AG04450 (cell line): ENCODE results near the gene TBC1D8. TPM values are rescaled to one million over a fixed set of nuclear protein-coding genes. Genes with fewer than 3 reads are reported as not detected.

ENCODE experiments used
- CTCF ChIA-PET: fragments of 300-600, 350-600 bp; formaldehyde crosslinking; extraction: SDS; loops from one replicate; lab custom pipeline; 2022; ENCODE audit warnings: antibody characterized with exemption, inconsistent platforms; lab: Charles Lee
- POLR2A ChIA-PET: fragments of 350-600 bp; formaldehyde crosslinking; extraction: SDS; loops from one replicate; lab custom pipeline; 2021; ENCODE audit warnings: antibody characterized with exemption, inconsistent platforms; lab: Yijun Ruan, JAX
- DNase-seq: peaks from one replicate; pipeline ENCODE4 v3.0.0-alpha.2; 2011; ENCODE audit warnings: low read depth, low spot score
- H3K27ac ChIP-seq: one replicate; pipeline ENCODE4 v1.5.1; 2012; ENCODE audit warnings: low read depth, low read length, control low read depth
- H3K27me3 ChIP-seq: one replicate; pipeline ENCODE4 v1.6.0; 2012; ENCODE audit warnings: low read length; ENCODE audit not compliant: control insufficient read depth, insufficient read depth
- H3K4me3 ChIP-seq: 2 replicates; pipeline ENCODE4 v1.5.1; 2011; ENCODE audit warnings: mild to moderate bottlenecking, low read depth, low read length, control low read depth
- H3K9me3 ChIP-seq: 2 replicates; pipeline ENCODE4 v1.5.1; 2012; ENCODE audit warnings: low read length; ENCODE audit not compliant: control insufficient read depth, insufficient read depth
- polyA plus RNA-seq: library from polyadenylated mRNA; depleted of rRNA; stranded (reverse); fragments of >200 nt; gene quantifications from 2 replicates; pipeline ENCODE4 v1.2.3, GENCODE V29; 2011
- TF ChIP-seq, protein P1 (sequence below): IDR thresholded peaks from 2 replicates; pipeline ENCODE4 v1.5.1; 2011; ENCODE audit warnings: low read depth, low read length, control low read depth, inconsistent platforms

Gene TBC1D8
- polyA plus RNA-seq, 1 experiment, result 2.5 TPM

DNA sequence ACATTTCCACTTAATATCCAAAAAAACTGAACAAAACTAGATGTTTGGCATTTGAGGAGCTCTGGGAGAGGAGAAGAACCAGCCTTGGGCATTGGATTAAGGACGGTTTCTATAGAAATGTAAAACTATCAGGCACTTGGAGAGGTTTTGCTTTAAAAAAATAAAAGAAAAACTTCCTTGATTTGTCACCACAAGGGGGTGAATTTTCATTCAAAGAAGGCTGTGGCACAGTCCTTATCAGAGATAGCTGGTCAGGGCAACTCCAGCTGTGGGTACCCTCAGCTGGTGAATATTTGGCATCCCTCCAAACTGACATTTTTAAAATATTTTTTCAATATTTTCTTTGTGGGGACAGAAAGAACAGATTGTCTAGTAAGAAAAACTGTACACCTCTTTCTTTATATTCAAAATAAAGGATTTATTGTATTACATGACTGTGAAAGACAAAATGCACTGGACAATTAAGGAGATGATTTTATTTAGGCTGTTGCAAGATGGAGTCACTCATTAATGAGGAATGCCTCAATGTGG lies 46.1 kb upstream of the TBC1D8 start:
- DNase-seq, result no peak
- POLR2A ChIA-PET, result no interaction called here
- CTCF ChIA-PET, result interaction anchor here (1.6 to 3.4 kb wide), 3 partner anchors 8 to 161 kb away, joined by 10 to 32 read pairs (median 12); no protein-coding TSS in a partner anchor

DNA sequence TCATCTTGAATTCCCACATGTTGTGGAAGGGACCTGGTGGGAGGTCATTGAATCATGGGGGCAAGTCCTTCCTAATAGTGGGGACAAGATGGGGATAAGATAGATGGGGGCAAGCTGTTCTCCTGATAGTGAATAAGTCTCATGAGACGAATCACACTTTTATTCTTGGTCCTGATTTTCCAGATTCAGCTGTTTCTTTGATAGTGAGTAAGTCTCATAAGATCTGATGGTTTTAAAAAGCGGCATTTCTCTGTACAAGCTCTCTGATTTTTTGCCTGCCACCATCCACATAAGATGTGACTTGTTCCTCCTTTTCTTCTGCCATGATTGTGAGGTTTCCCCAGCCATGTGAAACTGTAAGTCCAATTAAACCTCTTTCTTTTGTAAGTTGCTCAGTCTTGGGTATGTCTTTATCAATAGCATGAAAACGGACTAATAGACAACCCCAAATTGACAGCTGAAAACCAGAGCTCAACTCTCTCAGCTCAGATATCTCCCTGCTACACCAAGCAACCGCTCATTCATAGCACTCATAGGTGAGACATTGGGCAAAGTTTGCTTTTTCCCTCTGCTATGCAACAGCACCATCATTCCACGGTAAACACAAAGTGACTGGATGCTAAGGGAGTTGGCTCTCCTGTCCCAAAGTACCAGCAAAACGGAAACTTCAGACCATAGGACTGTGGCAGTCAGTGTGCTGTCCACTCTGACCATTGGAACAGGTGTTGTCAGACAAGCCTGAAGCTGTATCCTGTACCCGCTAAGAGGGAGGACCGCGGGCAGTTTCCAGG lies 44.9 kb upstream of the TBC1D8 start:
- H3K9me3 ChIP-seq, result peaks cover 6% of the 10 kb centered on the region; the same call in 1 of the 2 replicates
- POLR2A ChIA-PET, result no interaction called here
- no peak overlapping the region for H3K27ac ChIP-seq
- TF ChIP-seq, protein P1, sequence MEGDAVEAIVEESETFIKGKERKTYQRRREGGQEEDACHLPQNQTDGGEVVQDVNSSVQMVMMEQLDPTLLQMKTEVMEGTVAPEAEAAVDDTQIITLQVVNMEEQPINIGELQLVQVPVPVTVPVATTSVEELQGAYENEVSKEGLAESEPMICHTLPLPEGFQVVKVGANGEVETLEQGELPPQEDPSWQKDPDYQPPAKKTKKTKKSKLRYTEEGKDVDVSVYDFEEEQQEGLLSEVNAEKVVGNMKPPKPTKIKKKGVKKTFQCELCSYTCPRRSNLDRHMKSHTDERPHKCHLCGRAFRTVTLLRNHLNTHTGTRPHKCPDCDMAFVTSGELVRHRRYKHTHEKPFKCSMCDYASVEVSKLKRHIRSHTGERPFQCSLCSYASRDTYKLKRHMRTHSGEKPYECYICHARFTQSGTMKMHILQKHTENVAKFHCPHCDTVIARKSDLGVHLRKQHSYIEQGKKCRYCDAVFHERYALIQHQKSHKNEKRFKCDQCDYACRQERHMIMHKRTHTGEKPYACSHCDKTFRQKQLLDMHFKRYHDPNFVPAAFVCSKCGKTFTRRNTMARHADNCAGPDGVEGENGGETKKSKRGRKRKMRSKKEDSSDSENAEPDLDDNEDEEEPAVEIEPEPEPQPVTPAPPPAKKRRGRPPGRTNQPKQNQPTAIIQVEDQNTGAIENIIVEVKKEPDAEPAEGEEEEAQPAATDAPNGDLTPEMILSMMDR, result no peak
- CTCF ChIA-PET, result interaction anchor here (1.5 to 3.4 kb wide), 4 partner anchors 8 to 183 kb away, joined by 3 to 32 read pairs (median 11); no protein-coding TSS in a partner anchor
- DNase-seq, result no peak
- H3K27me3 ChIP-seq, result peaks cover 19% of the 10 kb centered on the region
- no peak overlapping the region for H3K4me3 ChIP-seq

More for the DNA sequence above, 46.1 kb upstream of the TBC1D8 start:
- H3K9me3 ChIP-seq, result peaks cover 6% of the 10 kb centered on the region; the same call in 1 of the 2 replicates
- TF ChIP-seq, protein P1, result no peak
- peaks cover 12% of the 10 kb centered on the region for H3K27me3 ChIP-seq
- no peak overlapping the region for H3K4me3 ChIP-seq
- no peak overlapping the region for H3K27ac ChIP-seq

DNA sequence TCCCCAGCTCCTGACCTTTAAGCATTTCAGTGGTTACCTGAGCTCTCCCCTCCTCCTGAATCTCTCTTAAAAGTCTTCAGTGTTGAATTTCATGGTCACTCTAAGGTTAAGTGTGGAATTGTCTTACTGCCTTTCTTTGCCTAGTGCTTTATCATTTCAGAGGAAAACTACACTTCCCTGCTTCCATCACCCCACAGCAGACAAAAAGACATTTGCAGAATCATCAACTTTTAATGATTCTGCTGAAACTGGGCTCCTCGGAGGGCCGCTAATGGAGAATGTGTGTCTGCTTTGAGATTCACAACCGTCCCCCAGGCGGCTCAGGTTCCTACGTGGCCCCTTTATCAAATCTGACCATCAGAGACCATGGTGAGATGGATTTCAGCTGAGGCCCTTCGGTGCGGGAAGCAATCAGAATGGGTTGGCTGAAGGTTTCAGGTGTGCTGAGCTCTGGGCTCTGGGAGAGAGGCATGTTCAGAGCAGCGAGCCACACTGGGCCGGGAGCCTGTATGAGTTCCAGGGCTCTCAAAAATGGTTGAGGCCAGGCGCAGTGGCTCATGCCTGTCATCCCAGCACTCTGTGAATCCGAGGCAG lies 41.9 kb upstream of the TBC1D8 start:
- POLR2A ChIA-PET, result no interaction called here
- Histone ChIP-seq H3K27ac (no peak overlapping the region), H3K9me3 (no peaks in the 10 kb centered on the region; the same call in 1 of the 2 replicates), H3K27me3 (peaks cover 26% of the 10 kb centered on the region), H3K4me3 (no peak overlapping the region)
- CTCF ChIA-PET, result interaction anchor here (0.7 kb wide), 1 partner anchor 42 kb away, joined by 3 read pairs; no protein-coding TSS in a partner anchor
- TF ChIP-seq, protein P1, result no peak
- DNase-seq, result no peak

DNA sequence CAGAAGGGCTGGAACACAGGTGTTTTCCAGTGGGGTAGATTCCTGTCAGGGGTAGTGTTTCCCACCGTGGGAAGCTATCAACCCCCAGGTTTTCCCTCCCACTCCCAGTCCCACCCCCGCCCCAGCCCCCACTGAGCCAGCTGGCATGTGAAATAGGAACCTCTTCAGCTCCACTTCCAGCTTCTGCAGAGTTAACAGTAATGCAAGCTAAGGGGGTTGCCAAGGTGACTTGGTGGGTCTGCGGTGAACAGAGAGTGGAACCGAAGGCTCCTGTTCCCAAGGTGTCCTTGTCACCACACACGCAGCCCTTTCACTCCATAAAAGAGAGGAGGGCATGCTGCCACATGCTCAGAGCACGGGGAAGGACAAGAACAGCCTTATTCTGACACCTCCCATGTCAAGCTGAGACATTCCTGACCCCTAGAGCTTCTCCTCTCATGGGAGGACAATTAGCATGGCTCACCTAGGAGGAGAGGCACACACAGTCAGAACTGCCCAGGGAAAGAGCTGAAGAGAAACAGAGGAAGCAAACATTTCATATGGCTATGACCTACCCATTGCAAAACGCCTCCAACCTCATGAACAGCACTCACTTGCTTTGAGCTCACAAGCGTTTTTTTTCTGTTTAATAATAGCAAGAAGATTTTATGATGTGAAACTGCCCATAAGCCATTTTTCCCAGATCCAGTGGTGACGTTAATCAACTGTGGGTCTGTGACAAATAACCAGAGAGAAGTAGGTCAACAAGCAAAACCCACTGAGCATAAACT lies 39.8 kb upstream of the TBC1D8 start:
- H3K4me3 ChIP-seq, result no peak overlapping the region
- peaks cover 25% of the 10 kb centered on the region for H3K27me3 ChIP-seq
- TF ChIP-seq, protein P1, result no peak
- ChIA-PET POLR2A (no interaction called here), CTCF (interaction anchor here (1.1 to 5.2 kb wide), 4 partner anchors 12 to 178 kb away, joined by 3 to 79 read pairs (median 17); no protein-coding TSS in a partner anchor)
- DNase-seq, result no peak
- H3K27ac ChIP-seq, result no peak overlapping the region
- H3K9me3 ChIP-seq, result no peaks in the 10 kb centered on the region
